Spleen (tissue), 3 donors: Measurements from ENCODE around the gene USP32.

Experiments
- POLR2A ChIP-seq, 3 donors: fragments of 450-650 bp; IDR thresholded peaks; one replicate each; pipeline ENCODE4 v1.5.1; 2017; ENCODE audit warnings: antibody characterized with exemption in 3 of 3, mild to moderate bottlenecking in 1 of 3
- POLR2AphosphoS5 ChIP-seq, 3 donors: sonication (generic); formaldehyde crosslinking; IDR thresholded peaks; one replicate each; pipeline ENCODE4 v1.5.1; 2017; ENCODE audit warnings: antibody characterized with exemption in 3 of 3

GRCh38 chr17:60393840-60394723 is 2.1 kb upstream of the USP32 start:
- TF ChIP-seq POLR2A (IDR thresholded peaks at IDR 0.05): no peak
- no peak for TF ChIP-seq POLR2AphosphoS5 (IDR thresholded peaks at IDR 0.05)
